HCEC 1CT (cell line): ENCODE data around the gene RAMP1.
A peak's percentile ranks its signal among the peaks of the same experiment; 100 is the strongest.
"Not testable (repeated sequence)": the region's sequence is repeated elsewhere in the genome, so short reads cannot be mapped to it uniquely, and the experiment has no call there.

Experiments used
- DNase-seq: peaks from one replicate; pipeline ENCODE4 v3.0.0-alpha.2; 2017

RAMP1 gene

GRCh38 chr2:237863689-237864443 is 4.4 kb downstream of the RAMP1 start:
- no peak for DNase-seq

GRCh38 chr2:237864444-237864931 is 5.1 kb downstream of the RAMP1 start:
- no peak for DNase-seq

- peak; percentile 36 for DNase-seq
These were observed 5.7 kb downstream of the RAMP1 start for GRCh38 chr2:237864940-237865622.

GRCh38 chr2:237865623-237866041 is 6.2 kb downstream of the RAMP1 start:
- no peak for DNase-seq

GRCh38 chr2:237866101-237866621 is 6.7 kb downstream of the RAMP1 start:
- DNase-seq = no peak

GRCh38 chr2:237867465-237867864 is 8.0 kb downstream of the RAMP1 start:
- DNase-seq = no peak

- DNase-seq = not testable (repeated sequence)
These were observed 8.7 kb downstream of the RAMP1 start for GRCh38 chr2:237868074-237868473.

- DNase-seq = no peak
These were observed 9.4 kb downstream of the RAMP1 start for GRCh38 chr2:237868631-237869342.

GRCh38 chr2:237869343-237870102 is 10.1 kb downstream of the RAMP1 start:
- DNase-seq = no peak

GRCh38 chr2:237870126-237870525 is 10.7 kb downstream of the RAMP1 start:
- no peak for DNase-seq

GRCh38 chr2:237870754-237871651 is 11.6 kb downstream of the RAMP1 start:
- no peak for DNase-seq

- DNase-seq = no peak
These were observed 12.9 kb downstream of the RAMP1 start for GRCh38 chr2:237872178-237872887.

- no peak for DNase-seq
These were observed 14.0 kb downstream of the RAMP1 start for GRCh38 chr2:237873421-237873831.

- DNase-seq = no peak
These were observed 14.6 kb downstream of the RAMP1 start for GRCh38 chr2:237873897-237874551.

- peak; percentile 70 for DNase-seq
These were observed 15.2 kb downstream of the RAMP1 start for GRCh38 chr2:237874585-237875161.

- no peak for DNase-seq
These were observed 16.0 kb downstream of the RAMP1 start for GRCh38 chr2:237875256-237876060.

- no peak for DNase-seq
These were observed 16.7 kb downstream of the RAMP1 start for GRCh38 chr2:237876061-237876526.

- no peak for DNase-seq
These were observed 17.1 kb downstream of the RAMP1 start for GRCh38 chr2:237876532-237876931.
